ENCODE measurements around the gene PTGES.

GRCh38 chr9:129778469-129778868 lies 25.6 kb upstream of the PTGES start:
- TF ChIP-seq CTCF (IDR thresholded peaks at IDR 0.05) (no peak), POLR2A (IDR thresholded peaks at IDR 0.05) (no peak)
